GM21367 (cell line): ENCODE measurements around the gene SCNN1A.

Experiments used
- ATAC-seq: cut with Tn5 transposase; IDR thresholded peaks from one replicate; pipeline ENCODE4 v1.9.1; 2021; ENCODE audit not compliant: unreplicated experiment

The SCNN1A gene

DNA sequence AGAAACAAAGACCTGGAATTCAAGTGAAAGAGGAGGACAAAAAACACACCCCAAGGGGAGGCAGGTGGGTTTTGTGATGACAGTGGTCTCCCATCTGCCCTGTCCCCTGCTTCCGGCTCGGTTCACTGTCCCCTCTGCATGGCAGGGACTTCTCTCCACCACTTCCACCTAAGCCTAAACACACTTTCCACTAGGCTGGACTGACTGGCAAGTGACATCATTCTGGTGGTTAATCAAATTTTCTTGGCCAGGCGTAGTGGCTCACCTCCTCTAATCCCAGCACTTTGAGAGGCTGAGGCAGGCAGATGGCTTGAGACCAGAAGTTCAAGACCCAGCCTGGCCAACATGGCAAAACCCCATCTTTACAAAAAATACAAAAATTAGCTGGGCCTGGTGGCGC lies 53.0 kb downstream of the SCNN1A start:
- no peak for ATAC-seq

DNA sequence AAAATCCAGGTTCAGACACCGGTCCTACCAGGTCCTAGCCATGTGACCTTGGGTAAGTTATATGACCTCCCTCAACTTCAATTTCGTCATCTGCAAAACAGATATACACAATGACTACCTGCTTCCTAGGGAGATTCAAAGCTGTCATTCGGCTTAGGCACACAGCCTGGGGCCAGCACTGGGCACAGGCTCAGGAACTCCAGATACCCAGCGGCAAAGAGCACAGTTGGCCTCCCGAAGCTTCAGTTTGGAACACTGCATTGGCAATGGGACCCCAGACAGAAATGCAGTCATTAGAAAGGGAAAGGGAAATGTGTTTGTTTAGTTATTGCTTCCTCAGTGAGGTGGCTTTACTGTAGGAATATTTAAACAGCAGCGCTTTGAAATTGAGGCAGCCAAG lies 53.5 kb downstream of the SCNN1A start:
- no peak for ATAC-seq

DNA sequence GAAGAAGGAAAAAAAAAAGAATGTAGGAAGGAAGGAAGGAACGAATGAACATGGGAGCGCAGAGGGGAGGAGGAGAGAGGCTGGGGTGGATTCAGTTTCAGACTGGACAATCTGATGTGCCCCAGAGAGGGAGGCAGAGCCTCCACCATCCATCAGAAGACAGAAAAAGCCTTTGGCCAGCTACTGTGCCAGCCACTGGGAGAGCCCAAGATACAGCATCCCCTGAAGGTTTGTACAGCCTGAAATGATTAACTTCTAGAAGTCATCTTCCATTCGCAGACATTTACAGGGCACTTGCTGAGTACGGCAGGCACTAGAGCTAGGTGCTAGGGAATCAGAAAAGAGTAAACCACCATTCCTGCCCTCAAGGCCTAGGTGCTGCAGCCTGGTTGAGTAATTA lies 55.9 kb downstream of the SCNN1A start:
- ATAC-seq, result no peak

DNA sequence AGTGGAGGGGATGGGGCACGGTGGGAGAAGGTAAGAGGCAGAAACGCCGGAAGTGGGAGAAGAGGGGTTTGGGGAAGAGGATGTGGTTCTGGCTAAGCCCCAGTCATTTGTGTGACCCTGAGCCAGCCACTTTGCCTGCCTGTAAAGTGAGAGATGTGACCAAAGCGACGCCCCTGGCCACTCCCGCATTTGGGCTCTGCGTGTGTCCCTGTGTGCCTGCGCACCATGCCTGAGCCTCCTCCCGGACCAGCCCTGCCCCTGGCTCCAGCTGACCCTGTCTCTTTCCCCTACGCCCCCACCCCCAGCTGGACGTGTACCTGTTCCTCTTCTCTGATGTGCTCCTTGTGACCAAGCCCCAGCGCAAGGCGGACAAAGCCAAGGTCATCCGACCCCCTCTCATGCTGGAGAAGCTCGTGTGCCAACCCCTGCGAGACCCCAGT lies 56.9 kb downstream of the SCNN1A start:
- ATAC-seq, result no peak

DNA sequence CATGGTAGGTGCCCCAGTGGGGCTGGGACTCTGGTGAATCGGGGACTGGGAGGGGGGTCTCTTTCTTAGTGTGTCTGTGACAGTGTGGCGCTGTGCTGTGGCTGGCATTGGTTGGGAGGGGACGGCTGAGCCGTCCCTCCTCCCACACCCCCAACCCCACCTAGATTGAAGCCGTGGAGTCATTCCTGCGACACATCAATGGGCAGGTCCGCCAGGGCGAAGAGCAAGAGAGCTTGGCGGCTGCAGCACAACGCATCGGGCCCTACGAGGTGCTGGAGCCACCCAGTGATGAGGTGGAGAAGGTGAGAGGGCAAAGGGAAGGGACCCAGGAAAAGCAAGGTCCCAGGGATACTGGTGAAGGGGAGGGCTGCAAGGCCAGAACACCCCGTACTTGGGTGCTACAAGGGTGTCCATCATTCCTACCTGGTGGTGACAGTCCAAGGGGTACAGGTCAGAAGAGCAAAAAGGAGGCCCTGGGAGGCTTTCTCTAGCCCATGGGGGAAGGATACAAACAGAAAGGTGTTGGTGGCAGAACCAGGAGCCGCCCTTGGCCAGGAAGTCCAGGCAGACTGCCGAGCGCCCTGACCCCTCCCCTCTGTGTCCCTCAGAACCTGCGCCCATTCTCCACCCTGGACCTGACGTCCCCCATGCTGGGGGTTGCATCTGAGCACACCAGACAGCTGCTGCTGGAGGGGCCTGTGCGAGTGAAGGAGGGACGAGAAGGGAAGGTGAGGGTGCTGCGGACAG lies 57.5 kb downstream of the SCNN1A start:
- no peak for ATAC-seq

DNA sequence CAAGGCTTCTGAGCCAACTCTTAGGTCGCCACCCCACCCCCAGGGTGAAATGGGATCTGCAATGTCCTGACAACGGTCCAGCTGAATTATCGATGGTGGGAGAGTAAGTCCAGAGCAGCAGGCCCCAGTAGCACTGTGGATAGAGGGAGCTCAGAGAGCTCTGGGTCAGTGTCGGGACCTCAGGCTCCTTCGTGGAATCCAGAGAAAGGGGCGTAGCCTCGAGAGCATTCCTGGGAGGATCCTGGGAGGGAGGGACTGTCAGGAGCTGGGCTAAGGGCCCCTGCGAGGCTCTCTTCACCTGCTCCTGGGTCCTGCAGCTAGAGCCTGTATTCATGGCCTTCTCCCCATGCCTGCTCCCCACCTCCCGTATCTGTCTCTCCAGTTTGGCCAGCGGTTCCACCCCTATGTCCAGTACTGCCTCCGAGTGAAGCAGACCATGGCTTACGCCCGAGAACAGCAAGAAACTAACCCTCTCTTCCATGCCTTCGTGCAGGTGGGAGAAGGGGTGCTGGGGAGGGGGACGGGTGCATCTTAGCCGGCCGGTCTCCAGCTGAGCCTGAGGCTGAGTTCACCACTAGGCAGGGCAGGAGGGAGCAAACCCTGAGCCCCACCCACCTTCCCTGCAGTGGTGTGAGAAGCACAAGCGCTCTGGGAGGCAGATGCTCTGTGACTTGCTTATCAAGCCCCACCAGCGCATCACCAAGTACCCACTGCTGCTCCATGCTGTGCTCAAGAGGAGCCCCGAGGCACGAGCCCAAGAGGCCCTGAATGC lies 58.3 kb downstream of the SCNN1A start:
- ATAC-seq, result no peak

DNA sequence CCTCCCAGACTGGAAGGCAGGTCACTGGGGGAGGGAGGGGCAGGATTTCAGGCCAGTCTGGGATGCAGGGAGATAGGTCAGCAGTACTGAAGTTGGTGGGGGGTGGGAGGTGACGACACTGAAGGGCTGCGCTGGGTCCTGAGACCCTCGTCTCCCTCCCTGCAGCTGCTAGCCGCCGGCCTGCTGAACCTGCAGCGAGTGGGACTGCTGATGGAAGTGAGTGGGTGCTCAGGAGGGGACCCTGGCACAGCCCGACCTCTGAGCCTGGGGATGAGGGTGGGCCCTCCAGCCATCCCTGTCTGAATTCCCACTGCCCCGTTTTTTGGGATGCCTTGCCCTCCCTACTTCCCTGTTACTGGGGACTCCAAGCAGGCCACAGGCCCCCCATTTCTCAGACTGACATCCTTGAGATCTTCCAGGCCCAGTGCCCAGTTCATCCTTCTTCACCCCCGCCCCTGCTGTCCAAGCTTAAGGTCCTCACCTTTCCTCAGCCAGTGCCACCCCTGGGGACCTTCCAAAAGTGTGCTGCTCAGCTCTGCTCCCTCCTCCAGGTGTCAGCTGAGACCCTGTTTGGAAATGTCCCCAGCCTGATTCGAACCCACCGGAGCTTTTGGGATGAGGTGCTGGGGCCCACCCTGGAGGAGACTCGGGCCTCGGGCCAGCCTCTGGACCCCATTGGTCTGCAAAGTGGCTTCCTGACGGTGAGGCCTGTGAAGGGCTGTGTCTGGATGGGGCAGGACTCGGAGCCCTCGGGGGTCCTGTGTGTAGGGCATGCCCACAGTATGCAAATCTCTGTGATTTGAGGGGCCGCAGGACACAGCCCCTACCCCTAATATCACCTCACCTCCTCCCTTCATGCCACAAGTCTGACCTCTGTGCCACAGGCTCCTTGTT lies 59.4 kb downstream of the SCNN1A start:
- ATAC-seq, result no peak

DNA sequence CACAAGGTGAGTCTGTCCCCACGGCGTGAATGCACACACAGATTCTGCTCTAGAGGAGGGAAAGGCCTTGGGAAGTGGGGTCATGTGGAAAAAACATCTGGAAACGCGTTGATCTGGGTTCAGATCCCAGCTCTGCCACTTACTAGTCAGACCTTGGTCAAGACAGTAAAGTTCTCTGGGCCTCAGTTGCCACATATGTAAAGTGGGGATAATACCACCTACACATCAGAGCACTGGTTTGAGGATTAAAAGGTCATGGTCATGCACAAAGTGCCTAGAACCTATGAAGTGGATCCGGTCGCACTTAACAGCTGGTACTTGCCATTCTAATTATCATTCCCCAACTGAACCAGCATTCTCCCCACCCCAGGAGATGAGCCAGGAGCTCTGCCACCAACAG lies 60.2 kb downstream of the SCNN1A start:
- no peak for ATAC-seq

DNA sequence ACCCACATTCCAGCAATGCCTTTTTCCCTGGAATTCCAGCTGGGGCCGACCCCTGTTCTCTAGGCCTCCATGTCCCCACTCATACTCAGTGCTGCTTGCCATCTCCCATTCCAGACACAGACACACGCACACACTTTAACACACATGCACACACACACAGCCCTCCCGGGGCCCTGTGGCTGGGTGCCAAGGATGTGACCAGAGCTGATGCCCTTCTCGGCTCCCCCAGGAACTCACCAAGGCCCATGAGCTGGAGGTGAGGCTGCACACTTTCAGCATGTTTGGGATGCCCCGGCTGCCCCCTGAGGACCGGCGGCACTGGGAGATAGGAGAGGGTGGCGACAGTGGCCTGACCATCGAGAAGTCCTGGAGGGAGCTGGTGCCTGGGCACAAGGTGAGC lies 60.6 kb downstream of the SCNN1A start:
- ATAC-seq, result no peak

DNA sequence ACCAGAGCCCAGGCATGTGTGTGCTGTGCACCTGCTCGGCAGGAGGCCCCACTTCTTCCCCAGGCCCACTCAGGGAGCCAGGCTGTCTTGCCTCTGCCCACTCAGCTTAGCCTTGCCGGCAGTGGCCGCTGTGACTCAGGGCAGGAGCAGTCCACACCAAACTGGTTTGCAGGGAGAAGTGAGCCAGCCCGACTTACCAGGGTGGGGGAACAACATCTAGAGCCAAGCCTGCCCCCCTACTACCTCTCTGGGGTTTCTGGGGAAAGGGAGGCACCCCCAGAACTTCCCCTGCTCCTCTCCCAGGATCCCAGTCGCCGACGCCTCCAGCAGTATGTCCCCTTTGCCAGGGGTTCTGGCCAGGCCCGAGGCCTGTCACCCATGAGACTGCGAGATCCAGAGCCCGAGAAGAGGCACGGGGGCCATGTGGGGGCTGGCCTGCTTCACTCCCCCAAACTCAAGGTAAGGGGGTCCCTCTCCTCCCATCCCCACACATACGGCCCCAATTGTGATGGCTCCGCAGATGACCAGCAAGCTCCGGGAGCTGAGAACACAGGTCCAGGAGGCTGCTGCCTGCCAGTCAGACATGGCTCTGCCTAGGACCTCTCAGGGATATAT lies 61.9 kb downstream of the SCNN1A start:
- no peak for ATAC-seq

DNA sequence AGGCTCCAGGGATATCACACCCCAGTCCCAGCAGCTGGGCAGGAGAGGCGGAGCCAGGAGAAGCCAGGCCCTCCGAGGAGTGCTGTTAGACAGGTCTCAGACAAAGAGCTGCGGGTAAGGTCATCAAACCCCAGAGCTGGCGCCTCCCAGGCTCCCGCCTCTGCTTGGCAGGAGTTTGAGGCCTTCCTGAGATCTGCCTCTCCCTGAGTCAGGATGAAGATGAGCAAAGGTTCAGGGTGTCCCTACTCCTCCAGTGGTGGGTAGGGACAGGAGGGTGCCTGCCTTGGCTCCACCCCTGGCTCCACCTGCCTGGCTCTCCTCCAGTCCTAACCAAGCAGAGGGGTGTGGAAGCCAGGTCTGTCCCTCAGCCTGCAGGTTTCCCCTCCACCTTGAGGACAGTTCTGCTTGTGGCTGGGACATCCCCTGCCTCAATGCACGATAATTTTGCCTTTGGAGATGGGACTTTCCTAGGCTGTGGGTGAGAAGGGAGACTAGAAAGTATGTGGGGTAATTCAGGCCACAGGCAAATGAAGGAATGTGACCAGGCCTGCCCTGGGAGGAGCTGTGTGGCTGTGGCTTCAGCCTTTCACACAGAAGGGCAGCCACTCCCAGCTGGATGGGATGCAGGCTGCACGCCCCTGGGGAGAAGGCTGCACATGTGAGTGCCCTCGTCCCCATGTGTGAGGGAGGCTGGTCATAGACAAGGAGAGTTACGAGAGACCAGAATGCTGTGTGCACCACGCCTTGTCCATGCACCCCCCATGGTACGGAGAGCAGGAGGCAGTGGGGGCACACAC lies 62.6 kb downstream of the SCNN1A start:
- ATAC-seq, result no peak

DNA sequence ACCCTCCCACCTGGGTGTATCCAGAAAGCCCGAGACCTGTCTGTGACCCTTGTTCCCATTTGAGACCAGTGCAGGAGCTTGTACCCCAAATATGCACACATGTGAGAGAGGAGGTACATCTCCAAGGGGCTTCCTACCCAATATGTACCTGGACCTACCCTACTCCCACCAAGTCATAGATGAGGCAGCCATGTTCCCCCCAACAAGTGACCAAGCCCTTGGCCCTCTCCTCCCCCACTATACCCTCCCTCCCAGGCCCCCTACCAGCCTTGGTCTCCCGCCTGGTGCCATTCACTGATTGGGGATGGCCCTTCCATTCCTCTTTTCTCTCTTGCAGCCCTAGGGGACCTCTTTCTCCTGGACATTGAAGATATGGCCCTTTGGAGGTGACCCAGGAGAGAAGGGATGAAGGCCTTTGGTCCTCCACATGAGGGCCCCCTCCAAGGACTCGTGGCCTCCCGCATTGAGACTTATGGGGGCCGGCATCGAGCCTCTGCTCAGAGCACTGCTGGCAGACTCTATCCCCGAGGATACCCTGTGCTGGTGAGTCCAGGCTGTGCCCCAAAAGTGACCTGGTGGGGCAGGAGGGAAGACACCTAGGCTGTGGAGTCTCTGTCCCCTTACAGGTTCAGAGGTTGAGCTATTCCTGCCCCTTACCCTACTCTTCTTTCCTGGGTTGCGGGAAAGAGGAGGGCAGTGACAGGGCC lies 63.4 kb downstream of the SCNN1A start:
- no peak for ATAC-seq

DNA sequence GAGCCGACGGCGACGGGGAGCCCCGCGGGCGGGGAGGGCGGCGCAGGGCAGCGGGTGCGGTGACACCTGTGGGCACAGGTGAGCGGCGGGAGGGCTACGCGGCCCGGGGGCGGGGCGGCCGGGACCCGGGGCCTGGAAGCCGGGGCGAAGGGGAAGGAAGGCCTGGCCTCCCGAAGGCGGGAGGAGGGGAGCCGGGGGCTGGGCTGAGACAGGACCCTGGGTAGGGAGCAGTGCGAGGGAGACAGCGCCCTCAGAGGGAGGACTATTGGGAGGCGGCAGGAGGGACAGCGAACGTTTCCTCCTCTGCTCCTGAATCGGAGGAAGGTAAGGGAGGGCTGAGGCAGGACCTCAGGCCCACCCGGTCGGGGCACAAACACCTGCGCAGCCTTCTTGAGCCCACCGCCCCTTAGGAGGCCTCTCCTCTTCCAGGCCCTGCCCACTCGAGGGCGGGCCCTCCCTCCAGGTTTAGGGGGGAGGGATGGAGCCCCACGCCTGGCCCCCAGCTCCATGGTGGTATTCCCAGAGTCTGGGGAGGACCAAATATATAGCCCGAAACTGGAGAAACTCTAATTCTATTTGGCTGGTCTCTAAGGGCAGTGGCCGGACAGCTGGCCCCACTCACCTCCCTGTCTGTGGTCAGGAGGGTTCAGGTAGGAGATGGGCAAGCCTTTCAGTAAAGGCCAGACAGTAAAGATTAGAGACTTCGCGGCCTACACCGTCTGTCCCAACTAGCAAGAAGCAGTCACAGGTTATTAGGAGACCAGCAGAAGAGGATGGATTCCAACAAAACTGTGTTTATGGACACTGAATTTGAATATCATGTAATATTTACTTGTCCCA lies 64.4 kb downstream of the SCNN1A start:
- ATAC-seq, result no peak

DNA sequence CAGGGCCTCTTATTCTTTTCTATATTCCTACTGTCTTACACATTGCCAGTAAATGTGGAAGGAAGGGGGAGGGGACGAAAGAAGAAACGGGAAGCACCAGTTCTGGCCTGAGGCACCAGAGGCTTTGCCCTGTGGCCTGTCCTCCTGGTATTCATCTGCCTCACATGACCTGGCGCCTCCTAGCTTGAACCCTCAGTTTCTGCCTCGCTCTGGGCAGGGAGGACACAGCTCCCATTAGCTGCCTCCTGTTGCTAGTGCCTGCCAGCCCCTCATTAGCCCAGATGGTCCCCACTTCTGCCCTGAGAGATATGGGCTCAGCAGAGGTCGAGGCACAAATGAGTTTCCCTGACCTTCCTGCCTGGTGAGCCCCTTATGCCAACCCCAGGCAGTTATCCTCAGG lies 67.8 kb downstream of the SCNN1A start:
- ATAC-seq, result no peak

DNA sequence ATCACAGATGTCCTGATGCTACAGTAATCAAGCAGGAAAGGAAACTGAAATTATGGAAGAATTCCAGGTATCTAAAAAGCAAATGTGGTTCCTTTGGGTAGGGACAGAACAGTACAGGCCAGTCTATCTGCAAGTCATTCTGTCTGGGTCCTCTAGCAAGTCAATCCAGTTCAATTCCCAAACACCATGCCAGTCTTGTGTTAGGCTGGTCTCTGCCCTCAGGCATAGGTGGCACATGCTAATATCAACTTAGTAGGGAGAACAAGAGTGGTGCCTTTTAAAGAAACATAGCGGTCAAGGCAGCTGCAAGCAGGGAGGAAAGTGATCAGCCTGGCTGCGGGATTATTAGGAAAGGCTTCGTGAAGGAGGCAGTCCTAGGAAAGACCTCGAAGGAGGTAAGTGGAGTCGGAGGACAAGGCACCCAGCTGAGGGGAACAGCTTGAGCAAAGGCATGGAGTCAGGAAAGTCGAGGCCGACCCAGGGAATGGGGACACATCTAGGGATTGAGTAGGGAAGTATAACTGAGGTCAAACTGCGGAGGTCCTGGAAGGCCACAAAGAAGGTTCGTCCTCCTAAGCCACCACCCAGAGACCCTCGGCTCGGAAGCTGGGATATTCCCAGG lies 68.7 kb downstream of the SCNN1A start:
- ATAC-seq, result no peak

DNA sequence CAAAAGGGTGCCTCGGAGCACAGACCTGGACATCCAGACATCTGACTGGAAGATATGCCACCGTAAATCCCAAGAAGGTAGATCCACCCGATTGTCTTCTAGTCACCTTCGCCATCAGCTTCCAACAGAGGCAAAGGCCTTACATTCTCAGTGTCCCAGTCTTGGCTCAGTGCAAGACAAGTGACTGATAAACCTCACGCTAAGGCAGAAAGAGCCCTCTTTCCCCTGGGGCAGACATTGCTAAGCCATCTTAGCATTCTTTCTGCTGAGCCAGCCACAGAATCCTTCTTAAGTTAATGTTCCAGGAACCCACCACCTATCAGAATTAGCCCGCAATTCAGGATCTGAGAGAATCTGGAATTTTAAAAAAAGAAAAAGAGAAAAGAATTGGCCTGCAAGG lies 69.2 kb downstream of the SCNN1A start:
- ATAC-seq, result no peak

DNA sequence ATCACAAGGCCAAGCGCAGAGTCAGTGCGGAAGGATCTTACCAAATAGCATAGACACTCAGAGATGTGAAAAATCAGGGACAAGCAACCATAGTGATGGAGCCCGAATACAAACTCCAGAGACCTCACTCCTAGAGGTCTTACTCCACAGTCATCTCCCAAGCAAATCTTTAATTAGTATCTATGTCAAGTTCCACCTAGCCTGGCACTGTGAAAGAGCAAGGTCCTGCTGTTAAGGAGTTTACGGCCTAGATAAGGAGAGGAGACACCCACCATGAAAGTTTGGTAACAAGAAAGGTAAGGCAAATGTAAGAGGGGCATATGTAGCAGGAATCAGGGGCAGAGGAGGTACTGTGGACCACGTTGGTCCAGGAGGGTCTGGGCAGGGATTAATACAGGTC lies 72.3 kb downstream of the SCNN1A start:
- no peak for ATAC-seq

DNA sequence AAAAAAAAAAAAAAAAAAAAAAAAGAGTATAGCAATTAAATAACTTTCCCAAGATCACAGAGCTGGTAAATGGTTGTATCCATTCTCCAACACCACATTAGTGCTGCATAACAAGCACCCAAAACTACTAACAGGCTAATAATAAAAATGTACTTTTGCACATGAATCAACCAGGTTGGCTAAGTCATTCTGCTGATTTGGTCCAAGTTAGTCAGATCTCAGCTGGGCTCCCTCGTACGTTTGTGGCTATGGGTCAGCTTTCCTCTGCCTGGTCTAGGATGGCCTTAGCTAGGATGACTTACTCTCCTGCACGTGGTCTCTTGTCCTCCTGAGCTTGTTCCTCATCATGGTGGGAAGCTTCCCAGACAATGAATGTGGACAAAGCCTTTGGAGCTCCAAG lies 72.7 kb downstream of the SCNN1A start:
- ATAC-seq, result no peak
